Femur (tissue), 1 donor: ENCODE data around the gene ARHGEF28.

Experiments
- DNase-seq: peaks from one replicate; pipeline ENCODE4 v3.0.0-alpha.2; 2017

Gene ARHGEF28

GRCh38 chr5:73977146-73977545 lies 351.1 kb downstream of the ARHGEF28 start:
- no peak for DNase-seq

- DNase-seq: no peak
Measured at GRCh38 chr5:73979321-73979720, 353.3 kb downstream of the ARHGEF28 start.

GRCh38 chr5:73981704-73982103 lies 355.7 kb downstream of the ARHGEF28 start:
- no peak for DNase-seq

GRCh38 chr5:73983644-73984043 lies 357.6 kb downstream of the ARHGEF28 start:
- DNase-seq: no peak

- DNase-seq: no peak
Measured at GRCh38 chr5:73985145-73985544, 359.1 kb downstream of the ARHGEF28 start.

GRCh38 chr5:73986729-73987128 lies 360.7 kb downstream of the ARHGEF28 start:
- no peak for DNase-seq

- DNase-seq: no peak
Measured at GRCh38 chr5:73987915-73988314, 361.9 kb downstream of the ARHGEF28 start.

- DNase-seq: no peak
Measured at GRCh38 chr5:73989956-73990355, 364.0 kb downstream of the ARHGEF28 start.
